GM21528 (cell line): ENCODE results near the gene TMEM45A.

ENCODE experiments used
- ATAC-seq: cut with Tn5 transposase; IDR thresholded peaks from one replicate; pipeline ENCODE4 v1.9.1; 2021; ENCODE audit warnings: mild to moderate bottlenecking, moderate library complexity; ENCODE audit not compliant: unreplicated experiment, low FRiP score

Gene TMEM45A

DNA sequence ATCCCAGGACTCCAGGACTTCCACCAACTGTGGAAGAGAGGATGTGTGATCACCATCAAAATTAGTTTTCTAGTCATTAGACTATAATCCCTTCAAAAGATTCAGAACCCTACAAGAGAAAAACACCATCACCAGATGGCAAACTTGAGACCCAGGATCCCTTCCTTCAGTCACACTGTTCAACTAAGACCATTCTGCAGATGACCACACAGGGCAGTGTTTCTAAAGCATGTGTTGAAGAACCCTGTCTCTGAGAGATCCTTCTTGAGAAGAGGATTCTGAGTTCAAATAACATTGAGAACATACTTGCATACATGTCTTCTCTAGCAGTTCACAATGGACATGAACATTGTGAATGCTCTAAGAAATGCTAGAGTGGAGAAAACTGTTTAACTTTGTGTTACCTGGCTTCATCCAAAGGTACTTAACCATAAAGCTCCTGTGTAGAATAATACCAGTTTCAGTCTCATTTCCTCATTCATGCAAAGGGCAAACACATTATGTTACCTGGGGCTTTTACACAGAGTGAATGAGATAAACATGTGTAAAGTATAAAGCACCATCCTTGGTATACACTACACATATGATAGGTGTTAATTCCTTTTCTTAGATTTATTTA is 114.6 kb downstream of the TMEM45A start:
- ATAC-seq, result peak; percentile 76

DNA sequence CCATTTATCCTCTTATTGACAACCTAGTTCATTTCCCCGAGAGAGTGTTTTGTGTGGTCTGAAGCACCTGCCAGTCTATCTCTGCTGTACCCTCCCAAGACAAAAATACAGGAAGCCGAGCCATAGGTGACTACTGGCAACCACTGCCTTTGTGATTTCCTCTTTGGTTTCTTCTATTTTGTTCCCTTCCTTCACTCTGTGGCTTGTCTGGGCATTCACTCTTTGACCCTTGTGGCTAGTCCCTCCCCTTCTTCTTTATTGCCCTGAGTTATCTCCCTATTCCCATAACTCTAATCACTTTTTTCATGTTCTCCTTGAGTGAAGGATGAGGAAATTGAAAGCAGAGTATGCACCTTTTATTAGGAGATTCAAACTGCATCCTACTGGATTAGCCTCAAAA is 116.9 kb downstream of the TMEM45A start, which contains the start of gene ADGRG7:
Gene ADGRG7 (plus strand): TSS at position 297 of the 400 bp plus-strand sequence. CDS start 256 bp downstream, outside the sequence.
- ATAC-seq, result no peak

DNA sequence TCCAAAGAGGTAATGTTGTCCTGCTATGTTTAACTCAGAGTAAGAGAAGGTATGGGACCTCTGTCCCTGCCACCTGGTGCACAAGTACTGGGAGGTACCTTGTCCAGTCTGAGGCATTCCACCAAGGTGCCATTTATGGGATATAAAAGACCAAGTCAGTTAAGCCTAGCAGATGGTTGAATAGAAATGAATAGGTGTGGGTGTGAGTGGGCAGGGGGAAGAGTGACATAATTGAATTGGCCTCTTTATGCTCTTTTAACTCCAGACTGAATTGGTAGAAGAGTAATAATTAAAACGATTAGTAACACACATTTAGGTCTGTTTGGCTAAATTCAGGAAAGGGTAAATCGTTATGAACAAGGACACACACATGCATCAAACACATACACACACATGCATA is 117.5 kb downstream of the TMEM45A start:
- no peak for ATAC-seq

DNA sequence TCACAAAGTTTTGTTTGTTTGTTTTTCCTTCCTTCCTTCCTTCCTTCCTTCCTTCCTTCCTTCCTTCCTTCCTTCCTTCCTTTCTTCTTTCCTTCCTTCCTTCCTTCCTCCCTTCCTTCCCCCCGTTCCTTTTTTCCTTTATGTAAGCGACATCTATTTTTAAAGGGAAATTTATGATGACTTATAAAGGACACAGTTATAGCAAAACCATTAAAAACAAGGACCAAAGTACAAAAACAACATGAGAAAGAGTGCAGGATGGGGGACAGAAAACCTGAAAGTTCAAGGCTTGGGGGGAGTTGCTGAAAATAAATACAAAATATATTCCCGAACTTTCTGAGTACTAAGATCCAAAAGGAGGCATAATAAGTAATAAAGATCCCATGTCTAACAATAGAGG is 118.8 kb downstream of the TMEM45A start:
- no peak for ATAC-seq

DNA sequence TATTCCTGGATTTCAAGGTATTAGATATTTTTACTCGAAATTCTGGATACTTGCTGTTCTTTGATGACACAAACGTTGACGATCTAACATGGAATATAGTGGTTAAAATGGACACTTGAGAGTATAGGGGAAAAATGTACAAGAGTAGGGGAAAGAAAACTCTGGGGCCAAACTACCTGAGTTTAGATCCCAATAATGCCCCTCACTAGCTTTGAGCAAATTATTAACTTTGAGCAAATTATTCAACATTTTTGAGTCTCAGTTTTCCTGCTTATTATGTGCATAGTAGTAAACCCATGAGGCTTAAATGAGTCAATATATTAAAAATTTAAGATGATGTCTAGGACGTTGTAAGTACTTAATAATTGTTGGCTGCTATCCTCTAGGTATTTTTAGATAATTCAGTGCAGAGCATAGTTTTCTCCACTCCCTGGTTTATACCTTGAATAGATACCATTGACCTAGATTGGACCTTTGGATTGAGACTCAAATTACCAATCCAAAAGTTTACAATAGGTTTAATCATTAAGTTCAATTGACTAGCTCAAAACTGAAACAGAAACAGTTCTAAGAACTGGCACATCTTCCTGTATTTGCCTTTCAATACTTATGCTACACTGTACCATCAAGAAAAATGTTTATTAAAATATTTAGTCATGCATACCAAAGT is 121.4 kb downstream of the TMEM45A start:
- ATAC-seq, result no peak

DNA sequence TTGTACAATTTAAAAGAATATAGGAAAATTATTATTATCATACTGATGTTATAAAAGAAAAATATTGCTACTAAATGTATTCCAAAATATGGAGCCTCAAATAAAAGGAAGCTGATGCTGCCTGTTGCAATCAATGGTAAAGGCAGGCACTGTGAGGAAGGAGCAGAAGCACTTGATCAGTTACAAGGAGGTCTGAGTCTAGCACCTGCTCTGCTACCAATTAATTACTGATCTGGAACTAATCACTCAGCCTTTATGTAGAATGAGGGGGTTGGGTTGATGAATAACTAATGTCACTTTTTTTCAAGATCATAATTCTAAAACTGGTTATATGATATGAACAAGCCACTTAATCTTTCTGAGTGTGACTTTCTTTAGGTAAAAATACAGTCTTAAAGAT is 122.5 kb downstream of the TMEM45A start:
- no peak for ATAC-seq

DNA sequence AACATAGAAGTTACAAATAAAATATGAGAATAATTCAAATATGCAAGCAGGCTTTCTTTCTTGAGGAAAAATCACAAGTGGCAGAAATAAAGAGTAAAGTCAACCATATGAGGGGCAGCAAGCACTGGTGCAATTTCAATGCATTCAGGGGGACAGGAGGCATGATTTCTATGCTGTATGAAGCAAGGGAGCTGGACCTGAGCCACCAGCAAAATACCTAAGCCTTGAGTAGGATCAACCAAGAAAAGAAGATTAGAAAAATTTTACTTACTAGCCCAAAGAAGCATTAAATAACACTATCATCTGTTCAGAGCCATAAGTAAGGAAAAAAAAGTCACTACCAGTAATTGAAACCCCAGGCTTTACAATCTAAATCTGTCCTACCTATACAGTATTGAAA is 123.3 kb downstream of the TMEM45A start:
- no peak for ATAC-seq

DNA sequence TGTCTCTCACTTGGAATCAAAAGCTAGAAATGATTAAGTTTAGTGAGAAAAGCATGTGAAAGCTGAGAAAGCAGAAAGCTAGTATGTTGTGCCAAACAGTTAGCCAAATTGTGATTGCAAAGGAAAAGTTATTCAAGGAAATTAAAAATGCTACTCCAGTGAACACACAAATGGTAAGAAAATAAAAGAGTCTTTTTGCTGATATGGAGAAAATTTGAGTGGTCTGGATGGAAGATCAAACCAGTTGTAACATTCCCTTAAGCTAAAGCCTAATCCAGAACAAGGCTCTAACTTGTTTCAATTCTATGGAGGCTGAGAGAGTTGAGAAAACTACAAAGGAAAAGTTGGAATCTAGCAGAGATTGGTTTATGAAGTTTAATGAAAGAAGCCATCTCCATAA is 128.8 kb downstream of the TMEM45A start:
- ATAC-seq, result no peak
